Fibroblast of skin of back (primary cell): Measurements from ENCODE around the gene ADD3. TPM values are rescaled to one million over a fixed set of nuclear protein-coding genes. Genes with fewer than 3 reads are reported as not detected.

Source experiments
- DNase-seq: peaks from one replicate; pipeline ENCODE4 v3.0.0-alpha.2; 2013
- polyA plus RNA-seq, 2 experiments: library from polyadenylated mRNA; unstranded; fragments of 120-200 nt; gene quantifications; one replicate each; pipeline ENCODE4 v1.2.1, GENCODE V29; 2013; ENCODE audit not compliant: insufficient read length in 2 of 2

The ADD3 gene
- 60.7 TPM for polyA plus RNA-seq (2013, experiment 1 of 2; ENCODE audit: insufficient read length)
- polyA plus RNA-seq (2013, experiment 2 of 2; ENCODE audit: insufficient read length), result 34.4 TPM

GRCh38 chr10:110007701-110008517 is at the start of gene ADD3:
Gene ADD3 (plus strand): TSS chr10:110007984. CDS start chr10:110100654, 92,670 bp downstream.
- DNase-seq, result peak; percentile 96

DNA sequence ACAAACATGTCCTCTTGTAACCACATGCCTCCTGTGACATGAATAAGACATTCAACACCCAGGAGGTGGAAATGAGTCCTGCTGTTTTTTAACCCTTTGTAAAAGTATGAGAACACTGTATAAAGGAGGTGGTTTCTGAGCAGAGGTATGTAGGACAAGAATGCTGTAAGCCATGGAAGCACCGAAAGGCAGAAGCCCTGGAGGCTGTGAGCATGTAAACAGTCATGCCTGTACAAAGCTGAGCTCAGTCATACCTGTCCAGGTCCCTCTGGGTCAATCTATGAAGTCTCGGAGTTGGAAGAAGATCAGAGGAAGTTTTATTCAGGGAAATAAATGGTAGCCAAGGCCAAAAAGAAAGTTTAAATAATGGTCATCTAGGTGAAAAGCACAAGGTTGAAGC is 49.7 kb upstream of the ADD3 start:
- no peak for DNase-seq

DNA sequence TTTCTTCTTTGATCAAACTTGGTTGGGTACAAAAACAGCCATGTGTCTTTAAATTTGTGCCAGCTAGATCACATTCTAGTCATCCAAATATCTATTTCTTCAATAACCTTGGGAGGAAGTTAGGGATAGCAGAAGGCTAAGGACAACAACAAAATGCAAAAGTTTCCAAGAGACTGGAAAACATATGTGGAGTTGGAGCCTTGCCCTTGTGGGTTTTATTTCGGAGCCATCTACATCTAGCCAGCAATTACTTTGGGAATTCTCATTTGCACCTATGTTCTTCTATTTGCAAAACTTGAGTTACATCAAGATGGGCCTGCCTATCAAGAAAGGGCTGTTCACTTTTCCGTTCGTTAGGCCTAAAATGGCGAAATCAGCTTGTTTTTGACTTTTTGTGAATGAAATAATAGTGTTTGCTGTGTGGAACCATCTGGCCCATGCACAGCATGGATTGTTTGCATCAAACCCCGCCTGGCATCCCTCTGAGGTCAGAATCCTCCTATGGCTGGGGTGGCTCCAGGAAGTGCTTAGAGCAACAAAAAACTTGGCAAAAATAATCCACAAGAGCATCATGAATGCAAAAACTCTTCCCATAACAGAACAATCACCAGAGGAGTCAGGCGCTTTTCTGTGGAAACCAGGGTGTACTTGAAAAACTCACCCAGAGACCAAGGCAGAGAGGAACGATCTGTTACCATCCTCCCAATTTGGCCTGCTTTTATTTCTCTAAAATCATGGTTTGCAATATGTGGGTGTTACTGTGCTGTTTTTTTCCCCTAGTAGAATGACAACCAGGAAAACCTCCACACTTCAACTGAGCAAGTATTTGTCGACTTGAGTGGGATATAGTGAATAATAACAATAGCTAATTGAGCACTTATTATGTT is 48.3 kb upstream of the ADD3 start:
- DNase-seq, result peak; percentile 12

DNA sequence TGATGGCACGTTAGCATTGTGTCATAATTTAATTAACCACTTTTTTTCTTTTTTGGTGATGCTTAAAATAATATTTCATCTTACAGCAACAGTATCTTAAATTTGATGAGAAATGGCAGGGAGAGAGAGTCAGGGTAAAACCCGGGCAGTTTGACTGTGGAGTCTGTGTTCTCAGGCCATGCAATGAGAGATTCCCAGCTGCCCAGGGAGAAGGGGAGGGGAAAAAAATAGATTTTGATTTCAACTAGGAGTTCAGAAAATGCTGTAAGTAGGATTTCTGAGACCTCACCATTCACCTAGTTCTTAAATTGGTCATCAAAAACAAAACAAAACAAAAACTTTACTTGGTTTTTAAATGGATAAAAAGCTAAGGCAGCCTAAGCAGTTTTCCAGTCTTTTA is 47.1 kb upstream of the ADD3 start:
- DNase-seq, result no peak

GRCh38 chr10:109961174-109962001 is 46.4 kb upstream of the ADD3 start:
- peak; percentile 69 for DNase-seq

DNA sequence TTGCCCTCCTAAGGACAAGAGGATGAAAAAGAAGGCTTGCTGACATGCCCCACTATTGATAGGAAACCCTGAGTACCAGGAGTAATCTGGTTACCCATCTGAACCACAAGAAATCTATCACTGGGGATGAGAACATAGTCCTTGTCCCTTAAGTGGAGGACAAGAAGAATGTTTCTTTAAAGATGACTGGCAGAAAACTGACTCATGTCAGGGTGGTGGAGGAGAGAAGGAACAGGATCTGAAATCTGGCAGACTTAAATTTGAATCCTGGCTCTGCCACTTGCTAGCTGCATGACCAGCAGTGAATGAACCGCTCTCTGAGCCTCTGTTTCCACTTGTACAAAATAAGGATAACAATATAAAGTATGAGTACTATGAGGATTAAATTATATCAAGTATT is 45.5 kb upstream of the ADD3 start:
- DNase-seq, result peak; percentile 73

DNA sequence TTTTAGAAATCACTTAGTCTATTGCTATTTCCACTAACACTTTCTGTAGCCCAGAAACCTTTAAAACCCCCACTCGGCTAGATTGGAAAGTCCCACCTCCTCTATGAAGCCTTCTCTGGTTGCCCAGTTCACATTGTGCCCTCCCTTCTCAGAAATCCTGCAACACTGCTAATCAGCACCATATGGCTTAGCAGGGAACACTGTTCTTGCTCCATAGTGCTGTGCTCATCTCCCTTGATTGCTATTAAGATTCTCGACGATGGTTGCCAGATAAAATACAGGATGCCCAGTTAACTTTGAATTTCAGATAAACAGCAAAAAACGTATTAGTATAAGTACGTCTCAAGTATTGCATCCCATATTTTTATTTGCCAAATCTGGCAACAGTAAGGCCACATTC is 44.3 kb upstream of the ADD3 start:
- peak; percentile 67 for DNase-seq

DNA sequence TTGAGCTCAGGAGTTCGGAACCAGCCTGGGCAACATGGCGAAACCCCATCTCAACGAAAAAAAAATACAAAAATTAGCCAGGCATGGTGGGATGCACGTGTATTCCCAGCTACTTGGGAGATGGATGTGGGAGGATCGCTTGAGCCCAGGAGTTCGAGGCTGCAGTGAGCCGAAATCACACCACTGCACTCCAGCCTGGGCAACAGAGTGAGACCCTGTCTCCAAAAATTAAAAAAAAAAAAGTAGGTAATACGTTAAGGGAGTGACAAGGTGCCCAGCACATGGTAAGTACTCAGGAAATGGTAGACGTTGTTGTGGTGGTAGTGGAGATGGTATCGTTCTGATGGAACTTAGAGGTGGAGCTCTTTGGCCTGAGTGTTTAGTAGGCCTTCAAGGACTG is 43.5 kb upstream of the ADD3 start:
- no peak for DNase-seq

- DNase-seq, result peak; percentile 85
These were observed 40.6 kb upstream of the ADD3 start for GRCh38 chr10:109966961-109967738.

DNA sequence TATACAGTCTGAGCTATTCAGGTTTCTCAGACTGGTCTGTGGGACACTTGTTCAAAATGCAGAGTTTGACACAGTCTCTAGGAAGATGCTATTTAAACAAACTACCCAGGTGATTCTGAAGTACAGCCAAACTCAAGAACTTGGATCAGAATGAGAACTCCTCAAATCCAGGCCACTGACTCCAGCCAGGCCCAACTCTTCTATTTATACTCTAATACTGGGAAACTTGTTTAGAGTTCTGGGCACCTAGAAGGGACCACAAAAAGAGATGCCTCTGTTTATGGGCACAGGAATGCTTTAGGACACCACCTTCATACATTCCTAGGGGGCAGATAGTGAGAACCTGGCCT is 40.1 kb upstream of the ADD3 start:
- DNase-seq, result no peak

DNA sequence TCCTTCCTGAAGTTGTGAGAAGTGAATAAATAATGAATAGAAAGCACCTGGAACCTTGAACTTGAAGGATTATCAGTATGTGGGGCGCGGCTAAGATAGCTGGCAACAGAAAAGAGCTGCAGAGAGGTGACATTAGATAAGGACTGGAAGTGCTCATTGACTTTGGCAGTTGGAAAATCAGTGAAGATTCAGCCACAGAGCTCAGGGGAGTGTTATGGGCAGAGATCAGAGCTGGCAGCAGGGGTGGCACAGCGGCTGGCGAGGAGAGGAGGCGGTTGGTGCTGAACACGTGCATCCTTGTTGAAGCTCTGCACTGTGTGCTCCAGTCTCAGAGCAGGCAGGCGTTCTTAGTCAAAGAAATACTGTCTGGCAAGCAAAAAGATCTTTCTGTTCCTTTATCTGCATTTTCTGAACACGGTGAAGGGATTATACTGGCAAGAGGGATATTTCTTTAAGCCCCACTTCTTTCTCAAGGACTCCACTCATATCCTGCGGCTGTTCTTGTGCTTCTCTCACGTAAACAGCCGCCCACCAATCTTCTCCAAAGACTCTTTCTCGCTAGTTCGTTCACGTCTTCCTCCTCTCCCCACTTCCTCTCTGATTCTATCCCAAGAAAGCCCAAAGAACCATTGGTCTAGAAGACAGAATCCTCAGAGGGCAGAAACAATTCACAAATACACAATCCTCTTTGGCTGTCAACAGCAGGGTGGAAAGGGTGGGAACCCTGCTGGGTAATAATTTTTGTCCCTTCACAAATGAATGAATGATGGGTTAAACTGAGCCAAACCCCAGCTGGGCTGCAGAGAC is 38.6 kb upstream of the ADD3 start:
- no peak for DNase-seq

GRCh38 chr10:109969760-109970346 is 37.9 kb upstream of the ADD3 start:
- no peak for DNase-seq

DNA sequence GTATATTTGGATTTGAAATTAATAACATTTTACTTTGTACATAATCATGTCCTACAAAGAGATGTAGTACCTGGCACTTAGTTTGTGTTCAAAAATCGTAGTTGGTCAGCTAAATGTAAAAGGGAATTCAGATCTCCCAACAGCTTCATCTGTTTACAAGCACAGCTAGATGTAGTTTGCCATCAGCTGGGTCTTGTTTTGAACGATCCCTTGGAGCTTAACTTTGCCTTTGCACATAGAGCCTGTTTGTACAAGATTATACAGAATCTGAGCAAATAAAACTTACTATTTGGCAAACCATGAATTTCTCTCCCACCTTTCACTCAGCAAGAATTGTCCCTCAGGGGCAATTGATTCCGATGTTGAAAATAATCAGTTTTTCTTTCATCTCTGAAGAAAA is 36.1 kb upstream of the ADD3 start:
- DNase-seq, result no peak

DNA sequence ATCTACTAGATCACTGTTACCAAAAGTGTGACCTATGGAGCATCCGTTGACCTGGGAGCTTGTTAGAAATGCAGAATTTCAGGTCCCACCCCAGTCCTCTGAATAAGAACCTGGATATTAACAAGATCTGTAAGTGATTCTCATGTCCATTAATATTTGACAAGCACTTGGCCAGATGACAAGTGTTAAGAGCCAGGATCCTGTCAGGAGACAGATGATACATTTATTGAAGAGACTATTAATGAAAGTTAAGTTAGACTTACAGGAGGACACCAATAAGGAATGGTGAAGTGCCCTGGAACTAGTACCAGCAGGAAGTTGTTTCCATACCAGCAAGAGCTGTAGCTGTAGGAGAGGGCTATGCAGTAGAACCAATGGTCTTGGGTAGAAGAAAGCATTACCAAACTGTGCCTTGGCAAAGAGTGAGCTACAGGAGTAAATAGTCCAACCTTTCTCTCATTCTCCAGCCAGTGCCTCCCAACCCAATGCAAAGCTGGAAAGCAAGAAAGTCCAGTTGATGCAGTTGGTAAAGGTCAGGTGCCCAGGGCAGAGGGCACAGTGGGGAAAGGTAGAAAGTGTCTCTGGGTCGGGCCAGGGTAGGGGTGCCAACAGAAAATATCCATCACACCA is 35.3 kb upstream of the ADD3 start:
- no peak for DNase-seq

DNA sequence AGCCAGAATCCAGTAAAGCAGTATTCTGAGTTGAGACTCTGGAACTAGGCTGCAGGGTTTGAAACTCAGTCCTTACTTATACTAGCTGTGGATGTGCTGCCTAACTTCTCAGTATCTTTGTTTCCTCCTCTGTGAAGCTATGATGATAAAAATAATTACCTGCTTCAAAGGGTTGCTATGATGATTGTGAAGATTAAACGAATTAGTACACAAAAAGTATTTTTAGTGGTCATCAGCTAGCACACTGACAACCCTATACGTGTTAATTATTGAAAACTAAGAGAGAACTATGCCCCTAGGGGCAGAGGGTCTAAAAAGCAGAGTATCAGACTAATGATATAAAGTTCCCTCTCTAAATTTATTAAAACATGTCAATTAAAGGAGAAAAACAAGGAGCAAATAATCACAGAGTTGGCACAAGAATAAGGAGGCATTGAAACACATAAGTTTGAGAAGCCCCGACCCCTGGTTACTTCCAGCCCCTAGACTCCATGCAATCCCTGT is 34.4 kb upstream of the ADD3 start:
- no peak for DNase-seq

- peak; percentile 48 for DNase-seq
These were observed 33.1 kb upstream of the ADD3 start for GRCh38 chr10:109974504-109975191.

GRCh38 chr10:109975244-109976190 is 32.3 kb upstream of the ADD3 start:
- peak; percentile 56 for DNase-seq

DNA sequence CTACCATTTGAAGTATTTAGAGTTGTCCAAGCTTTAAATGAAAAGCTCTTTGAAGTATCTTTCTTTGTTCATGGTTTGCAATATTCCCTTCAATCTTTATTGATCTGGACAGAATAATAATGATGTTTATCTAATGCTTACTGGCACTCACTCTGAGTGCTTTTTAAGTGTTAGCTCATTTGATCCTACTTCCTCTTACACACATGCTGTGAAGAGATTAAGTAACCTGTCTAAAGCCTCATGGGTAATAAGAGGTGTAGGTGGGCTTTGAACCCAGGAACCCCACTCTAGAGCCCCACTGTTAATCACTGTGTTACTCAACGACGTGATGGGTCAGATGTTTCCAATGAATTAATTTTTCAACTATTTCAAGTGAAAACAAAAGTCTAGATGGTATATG is 31.1 kb upstream of the ADD3 start:
- no peak for DNase-seq
